Fibroblast of lung (primary cell): ENCODE data around the gene IPP.

Experiments used
- EZH2 ChIP-seq: IDR thresholded peaks from 2 replicates; pipeline ENCODE4 v1.5.1; 2012; ENCODE audit warnings: low read length, control low read depth, mild to moderate bottlenecking; ENCODE audit errors: missing control alignments
- TF ChIP-seq, protein P1 (sequence below), 2 donors: IDR thresholded peaks in 1 of 2; conservative IDR thresholded peaks in 1 of 2; 1 replicate in 1 of 2; 2 replicates in 1 of 2; pipeline ENCODE4 v1.5.1; 2011 to 2012; ENCODE audit warnings: low read length in 2 of 2, control low read depth in 1 of 2, inconsistent platforms in 1 of 2, low read depth in 1 of 2, mild to moderate bottlenecking in 1 of 2

DNA sequence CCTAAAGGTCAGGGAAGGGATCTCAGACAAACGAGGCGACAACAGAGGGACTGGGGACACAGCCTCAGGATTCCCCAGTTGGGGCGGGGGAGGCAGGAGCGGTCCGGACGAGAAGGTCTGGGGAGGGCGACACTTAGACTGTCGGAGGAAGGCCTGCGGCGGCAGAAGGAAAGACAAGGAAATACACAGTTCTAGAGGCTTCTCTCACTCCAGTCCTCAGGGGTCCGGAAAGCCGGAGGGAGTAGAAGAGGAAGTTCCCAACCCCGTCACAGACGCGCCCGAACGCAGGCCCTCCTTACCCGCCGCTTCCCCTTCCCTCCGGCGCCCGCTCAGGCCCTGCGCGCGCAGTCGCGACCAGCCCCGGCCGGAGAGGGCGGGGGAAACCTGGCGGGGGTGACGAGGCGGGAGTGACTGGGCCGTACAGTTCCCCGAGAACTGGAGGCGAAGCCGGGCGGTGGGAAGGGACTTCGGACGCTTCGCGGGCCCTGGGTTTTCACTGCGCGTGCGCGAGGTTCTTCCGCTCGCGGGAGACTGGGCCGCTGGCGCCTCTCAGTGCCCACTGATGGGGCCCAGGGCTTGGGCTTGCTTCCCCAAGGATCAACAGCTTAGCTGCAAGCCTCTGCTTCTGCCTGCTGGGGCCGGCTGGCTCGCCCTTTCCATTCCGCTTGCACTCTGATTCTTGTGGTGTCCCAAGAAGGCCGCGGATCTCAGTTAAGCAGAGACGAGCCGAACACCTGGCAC lies at the start of gene IPP:
- TF ChIP-seq, protein P1, sequence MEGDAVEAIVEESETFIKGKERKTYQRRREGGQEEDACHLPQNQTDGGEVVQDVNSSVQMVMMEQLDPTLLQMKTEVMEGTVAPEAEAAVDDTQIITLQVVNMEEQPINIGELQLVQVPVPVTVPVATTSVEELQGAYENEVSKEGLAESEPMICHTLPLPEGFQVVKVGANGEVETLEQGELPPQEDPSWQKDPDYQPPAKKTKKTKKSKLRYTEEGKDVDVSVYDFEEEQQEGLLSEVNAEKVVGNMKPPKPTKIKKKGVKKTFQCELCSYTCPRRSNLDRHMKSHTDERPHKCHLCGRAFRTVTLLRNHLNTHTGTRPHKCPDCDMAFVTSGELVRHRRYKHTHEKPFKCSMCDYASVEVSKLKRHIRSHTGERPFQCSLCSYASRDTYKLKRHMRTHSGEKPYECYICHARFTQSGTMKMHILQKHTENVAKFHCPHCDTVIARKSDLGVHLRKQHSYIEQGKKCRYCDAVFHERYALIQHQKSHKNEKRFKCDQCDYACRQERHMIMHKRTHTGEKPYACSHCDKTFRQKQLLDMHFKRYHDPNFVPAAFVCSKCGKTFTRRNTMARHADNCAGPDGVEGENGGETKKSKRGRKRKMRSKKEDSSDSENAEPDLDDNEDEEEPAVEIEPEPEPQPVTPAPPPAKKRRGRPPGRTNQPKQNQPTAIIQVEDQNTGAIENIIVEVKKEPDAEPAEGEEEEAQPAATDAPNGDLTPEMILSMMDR (conservative IDR thresholded peaks at IDR 0.05 in 1 of 2, IDR thresholded peaks at IDR 0.05 in 1 of 2; ENCODE audit: low read depth in 1 of 2, low read length in 2 of 2): peak in 1 of 2 donors; percentile 18
- TF ChIP-seq EZH2: no peak
